CD4-positive, alpha-beta T cell treated with Interleukin-1 beta for 1 hour (primary cell): Measurements from ENCODE around the gene TNFRSF12A.

Experiments
- DNase-seq, 2 donors: peaks; one replicate each; pipeline ENCODE4 v3.0.0-alpha.2; 2020 to 2022

Gene TNFRSF12A

DNA sequence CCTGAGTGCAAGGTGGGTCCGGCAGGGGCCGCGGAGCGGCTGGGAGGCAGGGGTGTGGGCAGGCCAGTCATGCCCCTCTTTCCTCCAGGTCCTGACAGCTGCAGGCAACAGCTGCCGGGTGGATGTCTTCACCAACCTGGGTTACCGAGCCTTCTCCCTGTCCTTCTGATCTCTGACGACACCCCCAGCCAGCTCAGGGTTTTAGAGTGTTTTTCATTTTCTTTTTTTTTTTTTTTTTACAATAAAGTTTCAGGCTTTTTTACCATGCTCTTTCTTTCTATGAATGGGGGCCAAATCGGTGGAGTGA lies 7.3 kb downstream of the TNFRSF12A start:
- no peak for DNase-seq

DNA sequence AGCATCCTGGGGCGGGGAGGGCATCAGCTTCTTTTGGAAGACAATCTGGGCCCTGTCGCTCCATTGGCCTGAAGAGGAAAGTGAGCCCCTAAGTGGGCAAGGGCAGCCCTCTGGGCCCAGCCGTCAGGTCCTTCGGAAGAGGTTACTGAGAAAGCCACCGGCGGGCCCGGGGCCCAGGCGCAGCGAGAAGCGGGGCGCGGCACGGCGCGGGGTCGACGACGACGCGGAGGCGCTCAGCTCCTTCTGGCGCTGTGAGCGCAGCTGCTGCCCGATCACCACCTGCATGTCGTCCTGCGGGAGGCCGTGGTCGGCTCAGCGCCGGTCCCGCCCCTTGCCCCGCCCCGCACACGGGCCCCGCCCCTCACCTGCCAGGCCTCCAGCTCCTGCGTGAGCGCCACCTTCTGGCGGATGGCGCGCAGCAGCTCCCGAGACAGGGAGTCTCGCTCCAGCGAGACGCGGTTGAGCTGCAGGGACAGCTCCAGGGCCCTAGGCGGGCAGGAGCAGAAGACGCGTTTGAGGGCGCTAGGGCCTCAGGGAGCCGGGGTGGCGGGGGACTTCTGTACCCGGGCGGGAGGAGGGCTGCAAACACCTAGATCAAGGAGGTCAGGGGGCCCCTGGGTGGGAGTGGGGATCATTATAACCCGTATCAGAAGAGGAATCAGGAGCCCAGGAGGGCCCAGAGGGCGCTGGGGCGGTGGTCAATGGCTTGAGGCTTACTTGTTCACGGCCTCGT lies 8.0 kb downstream of the TNFRSF12A start:
- DNase-seq, result peak; percentile 88 to 90

DNA sequence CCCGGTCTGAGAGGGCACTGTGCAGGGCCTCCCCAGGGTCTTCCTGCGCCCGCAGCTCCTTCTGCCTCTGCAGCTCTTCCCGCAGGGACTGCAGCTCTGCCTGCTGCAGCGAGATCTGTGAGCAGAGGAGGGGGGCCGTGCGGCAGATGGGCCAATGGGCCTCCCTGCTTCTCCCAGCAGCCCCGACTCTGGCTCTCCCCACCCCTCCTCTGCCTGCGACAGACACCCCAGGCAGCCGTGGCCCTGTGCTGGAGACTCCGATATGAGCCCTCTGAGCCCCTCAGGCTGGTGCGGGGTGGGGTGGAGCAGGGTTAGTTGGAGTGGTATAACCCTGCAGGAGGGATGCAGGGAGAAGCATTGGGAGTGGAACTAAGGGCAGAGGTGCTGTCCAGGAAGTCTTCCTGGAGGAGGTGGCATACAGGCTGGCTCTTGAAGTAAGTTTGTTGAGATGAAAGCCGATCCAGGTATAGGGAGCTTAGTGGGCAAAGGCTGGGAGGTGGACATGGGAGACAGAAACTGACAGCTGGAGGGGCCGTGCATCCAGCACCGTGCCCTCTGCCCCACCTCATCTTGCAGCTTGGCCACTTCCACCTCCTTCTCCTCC lies 8.7 kb downstream of the TNFRSF12A start:
- no peak for DNase-seq

DNA sequence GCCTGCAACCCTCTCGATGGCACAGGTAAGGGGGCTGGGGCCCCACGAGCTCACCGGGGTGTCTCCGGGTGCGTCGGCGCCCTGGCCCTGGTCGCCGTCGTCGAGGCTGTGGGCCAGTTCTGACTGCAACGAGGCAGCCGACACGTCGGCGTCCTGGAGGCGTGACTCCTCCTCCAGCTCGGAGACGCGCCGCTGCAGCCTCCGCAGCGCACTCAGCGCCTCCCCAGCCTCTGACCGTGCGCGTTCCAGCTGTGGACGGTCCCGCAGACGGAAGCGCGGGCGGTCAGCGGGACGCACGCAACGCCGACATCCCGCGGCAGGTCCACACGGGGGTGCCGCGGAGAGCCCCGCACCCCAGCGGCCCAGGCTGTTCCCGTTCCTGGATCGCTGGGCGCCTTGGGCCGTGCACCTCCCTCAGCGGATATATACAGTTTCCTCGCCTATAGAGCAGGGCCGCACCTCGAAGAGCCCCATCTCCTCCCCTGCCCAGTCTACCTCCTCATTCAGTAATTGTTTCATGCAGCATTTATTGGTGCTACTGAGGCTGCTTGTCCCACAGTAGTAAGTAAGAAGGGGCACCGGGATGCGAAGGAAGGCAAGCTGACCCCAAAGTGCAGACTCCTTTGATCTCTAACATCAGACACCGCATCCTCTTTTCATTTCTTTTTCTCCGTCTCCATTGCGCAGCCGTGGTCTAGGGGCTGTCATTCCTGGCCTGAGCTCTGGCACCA lies 9.5 kb downstream of the TNFRSF12A start:
- peak in 1 of 2 donors; percentile 40 for DNase-seq

DNA sequence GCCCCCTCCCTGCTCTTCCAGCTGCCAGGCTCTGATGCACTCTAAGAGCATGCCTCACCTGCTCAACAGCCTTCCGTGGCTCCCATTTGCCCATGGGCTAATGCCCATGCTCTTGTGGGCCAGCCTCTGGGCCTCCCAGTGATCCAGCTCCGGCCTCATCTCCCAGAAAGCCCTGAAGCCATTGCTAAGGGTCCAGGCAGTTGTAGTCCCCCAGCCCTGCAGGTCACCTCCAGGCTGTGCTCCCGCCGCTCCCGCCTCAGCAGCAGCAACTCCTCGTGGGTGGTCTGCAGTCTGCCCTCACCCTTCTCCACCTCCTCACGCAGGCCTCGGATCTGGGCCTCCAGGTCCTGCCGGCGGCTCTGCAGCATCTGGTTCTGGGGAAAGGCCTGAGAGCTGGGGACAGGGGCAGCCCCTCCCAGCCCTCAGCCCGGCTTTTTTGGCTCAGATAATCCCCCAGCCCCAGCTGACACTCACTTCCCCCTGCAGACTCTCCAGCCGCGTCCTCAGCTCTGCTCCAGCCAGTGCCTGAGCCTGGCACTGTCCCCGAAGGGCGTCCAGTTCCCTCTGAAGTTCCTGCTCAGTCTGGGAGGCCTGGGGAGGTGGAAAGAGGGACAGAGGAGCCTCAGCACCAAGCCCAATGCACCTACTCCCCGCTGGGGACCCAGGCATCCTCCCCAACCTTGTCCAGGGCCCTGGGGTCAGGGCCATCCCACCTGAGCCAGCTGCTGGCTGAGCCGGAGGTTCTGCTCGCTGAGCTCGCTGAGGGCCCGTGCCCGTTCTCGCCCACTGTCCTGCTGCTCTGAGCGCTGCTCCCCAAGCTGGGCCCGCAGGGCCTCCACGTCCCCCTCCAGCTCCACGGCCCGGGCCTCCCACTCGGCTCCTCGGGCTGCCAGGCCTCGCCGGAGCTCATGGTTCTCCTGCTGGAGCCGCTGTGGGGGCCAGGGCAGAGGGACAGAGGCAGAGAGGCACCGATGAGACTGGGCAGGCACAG lies 10.3 kb downstream of the TNFRSF12A start:
- DNase-seq, result no peak

DNA sequence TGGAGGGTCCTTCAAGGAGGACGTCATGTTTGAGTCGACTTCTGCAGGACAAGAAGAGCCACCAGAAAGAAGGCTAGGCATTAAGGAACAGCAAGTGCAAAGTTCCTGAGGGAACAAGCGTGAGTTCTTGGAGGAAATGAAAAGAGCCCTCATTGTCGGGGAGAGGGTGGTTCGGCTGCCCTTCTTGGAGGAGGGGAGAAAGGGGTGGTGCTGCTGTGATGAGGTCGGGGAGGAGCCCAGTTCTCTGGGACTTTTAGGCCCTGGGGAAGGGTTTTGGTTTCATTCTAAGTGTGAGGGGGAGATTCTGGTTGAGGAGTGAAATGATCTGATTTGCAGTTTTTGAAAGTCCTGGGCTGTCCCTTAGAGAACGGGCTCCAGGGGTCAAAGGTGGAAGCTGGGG lies 12.5 kb downstream of the TNFRSF12A start:
- DNase-seq, result no peak

DNA sequence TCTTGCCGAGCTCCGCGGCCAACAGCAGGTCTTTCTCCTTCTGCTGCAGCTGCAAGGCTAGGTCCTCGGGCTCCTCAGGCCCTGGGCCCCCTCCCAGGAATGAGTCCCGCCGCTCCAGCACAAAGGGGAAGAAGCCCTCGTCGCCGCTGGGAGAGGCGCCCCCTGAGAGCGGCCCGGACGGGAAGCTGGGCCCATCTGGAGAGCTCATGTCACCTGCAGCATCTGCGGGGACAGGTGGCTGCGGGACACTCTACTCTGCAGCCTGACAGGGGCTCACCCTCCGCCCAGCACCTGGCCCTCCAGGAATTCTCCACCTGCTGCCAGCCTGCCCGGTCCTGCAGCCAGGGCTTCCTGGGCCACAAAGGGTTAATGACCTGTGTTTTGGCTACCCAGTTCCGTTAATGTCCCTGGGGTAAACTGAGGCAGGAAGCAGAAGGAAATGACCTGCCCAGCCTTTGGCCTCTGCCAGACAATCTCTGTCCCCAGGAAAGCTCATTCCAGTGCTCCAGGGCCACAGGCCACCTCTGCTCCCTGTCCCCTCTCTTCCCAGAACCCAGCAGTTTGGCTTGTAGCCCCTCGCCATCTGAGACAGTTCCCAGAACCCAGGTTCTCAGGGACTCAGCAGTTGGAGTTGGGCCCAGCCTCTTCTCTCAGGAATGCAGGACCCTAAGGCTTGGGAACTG lies 15.3 kb downstream of the TNFRSF12A start:
- no peak for DNase-seq

DNA sequence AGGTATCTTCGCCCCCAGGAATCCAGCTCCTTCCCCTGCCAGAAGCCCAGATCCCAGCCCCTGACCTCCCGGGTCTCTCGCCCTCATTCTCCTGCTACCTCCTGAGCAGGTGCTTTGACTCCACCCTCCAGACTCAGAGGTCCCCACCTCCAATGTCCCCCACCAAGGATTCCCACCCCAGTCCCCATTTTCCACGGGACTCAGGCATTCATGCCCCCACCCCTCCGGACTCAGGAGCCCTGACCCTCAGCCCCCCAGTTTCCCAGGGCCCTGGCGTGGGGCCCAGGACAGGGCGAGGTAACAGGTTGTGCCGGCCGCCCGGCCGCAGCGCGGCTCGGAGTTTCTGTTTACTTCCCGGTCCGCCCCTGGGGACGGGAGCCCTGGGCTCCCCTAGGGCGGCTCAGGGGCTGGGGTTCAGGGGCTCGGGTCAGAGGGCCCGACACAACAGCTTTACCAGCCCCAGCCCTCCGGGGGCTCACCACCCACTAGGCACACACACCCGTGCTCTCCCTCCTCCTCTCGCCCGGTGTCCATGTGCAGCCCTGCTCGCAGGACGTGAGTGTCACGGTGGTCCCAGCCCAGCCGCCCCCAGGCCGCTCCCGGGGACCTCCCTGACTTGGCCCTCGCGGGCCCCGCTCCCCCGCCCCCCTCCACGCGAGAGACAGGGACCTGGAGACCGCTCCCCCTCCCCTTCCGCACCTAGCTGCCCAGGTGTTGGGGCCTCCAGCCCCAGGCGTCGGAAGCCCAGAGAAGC lies 16.0 kb downstream of the TNFRSF12A start:
- no peak for DNase-seq

DNA sequence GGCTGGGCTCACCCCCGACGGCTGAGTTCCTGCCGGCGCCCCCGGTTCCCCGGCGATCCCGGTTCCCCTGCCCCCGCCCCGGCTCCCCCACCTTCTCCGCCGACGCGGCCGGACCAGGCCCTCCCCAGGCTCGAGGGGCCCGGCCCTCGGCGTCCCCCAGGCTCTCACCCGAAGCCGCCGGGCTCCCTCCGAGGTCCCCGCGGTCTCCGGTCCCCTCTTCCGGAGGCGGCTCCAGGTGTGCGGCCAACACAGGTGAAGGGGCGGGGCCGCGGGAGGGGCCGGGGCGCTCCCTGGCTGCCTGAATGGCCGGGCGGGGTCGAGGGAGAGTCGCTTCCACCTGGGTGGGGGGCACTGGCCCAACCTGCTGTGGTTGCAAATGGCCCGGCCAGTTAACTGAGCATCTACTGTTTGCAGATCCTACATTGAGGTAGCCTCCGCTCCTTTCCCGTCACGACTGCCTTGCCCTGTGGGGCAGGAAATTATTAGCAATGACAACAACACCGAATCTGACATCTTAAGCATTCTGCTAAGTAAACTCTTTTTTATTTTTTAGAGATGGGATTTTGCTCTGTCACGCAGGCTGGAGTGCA lies 16.7 kb downstream of the TNFRSF12A start, which contains the start of gene BICDL2:
Gene BICDL2, minus strand, starts transcription at position 219 of the 590 bp plus-strand sequence. CDS start 1,448 bp downstream, outside the sequence.
- DNase-seq, result no peak

DNA sequence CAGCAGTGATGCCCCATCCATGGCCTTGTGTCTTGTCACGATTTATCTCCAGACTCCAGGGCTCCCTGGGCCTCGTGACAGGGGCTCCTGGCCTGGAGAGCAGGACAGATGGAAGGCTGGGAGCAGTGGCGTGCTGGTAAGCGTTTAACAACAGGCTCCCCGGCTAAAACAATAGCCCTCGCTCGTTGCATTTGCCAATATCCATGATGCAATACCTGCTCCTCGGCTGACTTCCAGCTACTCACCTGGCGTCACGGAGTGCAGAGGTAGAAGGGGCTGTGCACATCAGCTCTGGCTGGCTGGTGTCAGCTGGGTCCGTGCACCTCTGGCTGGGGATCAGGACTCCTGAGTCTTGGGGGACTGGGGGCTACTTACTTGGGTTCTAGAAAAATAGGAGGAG lies 18.1 kb downstream of the TNFRSF12A start:
- no peak for DNase-seq

DNA sequence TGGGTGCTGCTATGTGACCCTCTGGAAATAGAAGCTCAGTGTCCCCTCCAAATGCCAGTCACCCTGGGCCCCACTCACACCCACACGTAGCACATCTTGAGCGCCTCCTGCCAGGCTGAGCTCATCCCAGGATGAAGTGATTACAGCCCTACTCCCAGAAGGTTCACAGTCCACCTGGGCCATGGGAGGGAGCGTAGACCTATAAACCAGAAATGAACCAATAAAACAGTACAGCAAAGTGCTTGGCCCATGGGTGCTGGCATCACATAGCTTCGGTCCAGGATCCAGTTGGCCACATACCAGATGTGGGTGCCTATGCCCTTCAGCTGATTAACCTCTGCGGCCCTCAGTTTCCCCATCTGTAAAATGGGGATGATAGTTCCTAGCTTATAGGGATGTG lies 18.7 kb downstream of the TNFRSF12A start:
- DNase-seq, result no peak

DNA sequence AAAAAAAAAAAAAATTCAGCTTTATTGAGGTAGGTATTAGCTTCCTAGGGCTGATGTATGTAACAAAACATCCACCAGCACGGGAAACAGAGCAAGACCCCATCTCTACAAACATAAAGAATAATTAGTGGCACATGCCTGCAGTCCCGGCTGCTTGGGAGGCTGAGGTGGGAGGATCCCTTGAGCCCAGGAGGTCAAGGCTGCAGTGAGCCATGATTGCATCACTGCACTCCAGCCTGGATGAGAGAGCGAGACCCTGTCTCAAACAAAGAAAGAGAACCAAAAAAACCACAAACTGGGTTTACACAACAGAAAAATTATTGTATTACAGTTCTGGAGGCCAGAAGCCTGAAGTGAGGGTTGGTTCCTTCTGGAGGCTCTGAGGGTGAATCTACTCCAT lies 22.2 kb downstream of the TNFRSF12A start:
- DNase-seq, result no peak

DNA sequence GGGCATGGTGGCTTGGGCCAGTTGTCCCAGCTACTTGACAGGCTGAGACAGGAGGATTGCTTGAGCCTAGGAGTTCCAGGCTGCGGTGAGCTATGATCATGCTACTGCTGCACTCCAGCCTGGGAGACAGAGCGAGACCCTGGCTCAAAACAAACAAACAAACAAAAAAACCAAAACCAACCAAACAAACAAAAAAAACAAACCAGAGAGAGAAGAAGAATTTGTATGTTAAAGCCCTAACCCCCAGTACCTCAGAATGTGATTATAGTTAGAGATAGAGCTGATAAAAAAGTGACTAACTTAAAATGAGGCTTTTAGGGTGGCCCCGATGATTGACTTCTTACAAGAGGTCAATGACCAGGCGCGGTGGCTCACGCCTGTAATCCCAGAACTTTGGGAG lies 24.5 kb downstream of the TNFRSF12A start:
- DNase-seq, result no peak

DNA sequence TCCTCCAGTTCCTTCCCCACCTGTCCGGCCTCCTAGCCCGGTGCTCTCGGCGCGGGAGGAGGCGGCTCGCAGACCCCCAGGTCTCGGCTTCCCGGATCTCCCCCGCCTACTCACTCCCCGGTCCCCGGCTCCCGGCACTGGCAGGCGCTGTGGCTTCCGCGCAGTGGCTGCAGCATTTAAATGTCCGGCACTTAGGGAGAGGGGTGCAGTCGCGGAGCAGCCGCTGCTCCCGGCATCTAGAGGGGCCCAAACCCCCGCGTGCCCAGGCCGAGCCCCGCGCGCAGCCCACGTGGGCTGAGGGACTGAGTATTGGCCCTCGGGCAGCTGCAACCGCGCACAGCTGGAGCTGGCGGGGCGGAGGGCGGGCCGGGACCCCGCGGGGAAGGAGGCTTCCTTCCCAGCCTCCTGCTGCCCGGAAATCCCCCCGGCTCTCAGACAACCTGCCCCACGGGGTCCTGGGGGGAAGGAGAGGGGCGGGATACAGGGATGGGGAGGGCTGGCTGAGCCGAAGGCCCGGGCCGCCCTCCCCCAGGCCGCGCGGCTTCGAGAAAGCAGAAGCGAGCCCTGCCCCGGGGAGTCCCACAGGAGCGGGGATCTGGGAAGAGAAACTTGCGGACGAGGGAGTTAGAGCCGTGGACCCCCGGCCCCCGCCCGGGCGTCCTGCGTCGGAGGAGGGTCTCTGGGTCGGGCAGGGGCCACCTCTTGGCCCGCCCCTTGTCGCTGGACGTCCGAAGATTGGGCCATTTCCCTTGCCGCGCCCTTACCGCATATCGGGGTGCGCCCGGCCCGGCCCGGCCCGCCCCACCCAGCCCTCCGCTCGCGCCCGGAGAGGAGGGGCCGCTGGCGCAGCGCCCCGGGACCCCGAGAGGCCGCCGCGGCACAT lies 25.8 kb downstream of the TNFRSF12A start, which contains the start of gene MMP25:
Gene MMP25, plus strand, starts transcription at position 804 of the 883 bp plus-strand sequence. CDS start 357 bp downstream, outside the sequence.
- DNase-seq, result peak in 1 of 2 donors; percentile 41

DNA sequence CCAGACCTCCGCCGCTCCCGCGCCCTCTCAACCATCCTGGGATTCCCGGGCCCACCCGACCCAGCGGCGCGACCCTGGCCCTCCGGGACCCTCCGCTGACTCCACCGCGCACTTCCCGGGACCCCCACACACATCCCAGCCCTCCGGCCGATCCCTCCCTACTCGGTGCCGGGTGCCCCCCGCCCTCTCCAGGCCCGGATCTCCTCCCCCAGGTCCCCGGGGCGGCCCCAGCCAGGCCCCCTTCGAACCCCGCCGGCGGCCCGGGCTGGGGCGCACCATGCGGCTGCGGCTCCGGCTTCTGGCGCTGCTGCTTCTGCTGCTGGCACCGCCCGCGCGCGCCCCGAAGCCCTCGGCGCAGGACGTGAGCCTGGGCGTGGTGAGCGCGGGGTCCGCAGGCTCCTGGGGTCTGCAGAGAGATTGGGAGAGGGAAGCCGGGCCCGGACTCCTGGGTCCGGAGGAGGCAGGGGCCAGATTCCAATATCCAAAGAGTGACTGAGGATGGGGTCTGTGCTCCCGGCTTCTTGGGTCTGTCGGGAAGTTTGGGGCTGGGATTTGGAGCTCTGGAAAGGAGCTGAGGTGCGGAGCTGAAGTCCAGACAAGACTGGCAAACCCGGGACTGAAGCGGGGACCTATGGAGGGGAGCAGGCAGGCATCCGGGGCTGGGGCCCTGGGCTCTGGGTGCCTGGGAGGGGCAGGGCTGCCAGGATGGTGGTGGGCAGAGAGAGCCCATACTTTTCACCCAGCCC lies 26.6 kb downstream of the TNFRSF12A start:
- DNase-seq, result no peak

DNA sequence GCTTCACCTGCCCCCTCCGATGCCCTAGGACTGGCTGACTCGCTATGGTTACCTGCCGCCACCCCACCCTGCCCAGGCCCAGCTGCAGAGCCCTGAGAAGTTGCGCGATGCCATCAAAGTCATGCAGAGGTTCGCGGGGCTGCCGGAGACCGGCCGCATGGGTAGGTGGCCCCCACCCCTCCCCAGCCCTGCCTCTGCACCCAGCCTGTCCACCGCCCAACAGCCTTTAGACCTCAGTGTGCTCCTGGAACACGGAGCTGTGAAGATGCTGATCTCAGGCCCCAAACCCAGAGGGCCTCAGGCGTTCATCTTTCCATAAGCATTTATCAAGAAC lies 27.2 kb downstream of the TNFRSF12A start:
- DNase-seq, result no peak

DNA sequence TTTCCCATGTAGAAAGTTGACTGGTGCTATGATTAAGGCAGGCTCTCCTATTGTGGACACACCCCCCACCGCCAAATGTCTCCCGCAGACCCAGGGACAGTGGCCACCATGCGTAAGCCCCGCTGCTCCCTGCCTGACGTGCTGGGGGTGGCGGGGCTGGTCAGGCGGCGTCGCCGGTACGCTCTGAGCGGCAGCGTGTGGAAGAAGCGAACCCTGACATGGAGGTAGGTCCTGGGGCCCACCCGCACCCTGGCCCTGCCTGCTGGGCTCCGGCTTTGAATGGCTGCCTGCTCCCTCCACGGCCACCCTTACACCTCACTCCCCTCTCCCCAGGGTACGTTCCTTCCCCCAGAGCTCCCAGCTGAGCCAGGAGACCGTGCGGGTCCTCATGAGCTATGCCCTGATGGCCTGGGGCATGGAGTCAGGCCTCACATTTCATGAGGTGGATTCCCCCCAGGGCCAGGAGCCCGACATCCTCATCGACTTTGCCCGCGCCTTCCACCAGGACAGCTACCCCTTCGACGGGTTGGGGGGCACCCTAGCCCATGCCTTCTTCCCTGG lies 29.8 kb downstream of the TNFRSF12A start:
- no peak for DNase-seq

DNA sequence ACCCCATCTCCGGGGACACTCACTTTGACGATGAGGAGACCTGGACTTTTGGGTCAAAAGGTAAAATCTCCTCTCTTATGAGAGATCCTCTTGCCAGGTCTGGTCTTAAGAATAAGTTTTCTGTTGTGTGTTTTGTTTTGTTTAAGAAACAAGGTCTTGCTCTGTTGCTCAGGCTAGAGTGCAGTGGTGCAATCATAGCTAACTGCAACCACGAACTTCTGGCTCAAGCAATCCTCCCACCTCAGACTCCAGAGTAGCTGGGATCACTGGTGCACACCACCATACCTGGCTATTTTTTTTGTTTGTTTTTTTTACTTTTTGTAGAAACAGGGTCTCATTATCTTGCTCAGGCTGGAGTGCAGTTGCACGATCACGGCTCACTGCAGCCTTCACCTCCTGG lies 30.3 kb downstream of the TNFRSF12A start:
- DNase-seq, result no peak

DNA sequence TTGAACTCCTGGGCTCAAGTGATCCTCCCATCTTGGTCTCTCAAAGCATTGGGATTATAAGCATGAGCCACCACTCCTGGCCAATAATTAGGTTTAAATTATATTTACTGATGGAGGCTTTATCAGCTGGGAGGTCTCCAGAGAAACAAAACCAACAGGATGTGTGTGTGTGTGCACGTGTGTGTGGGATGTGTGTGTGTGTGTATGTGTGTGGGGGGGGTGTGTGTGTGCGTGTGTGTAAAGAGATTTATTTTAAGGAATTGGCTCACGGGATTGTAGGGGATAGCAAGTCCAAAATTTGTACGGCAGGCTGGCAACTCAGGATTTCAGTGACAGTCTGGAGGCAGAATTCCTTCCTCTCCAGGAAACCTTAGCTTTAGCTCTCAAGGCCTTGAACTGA lies 30.8 kb downstream of the TNFRSF12A start:
- no peak for DNase-seq
